ENCODE measurements around the gene COX20. TPM values are rescaled to one million over a fixed set of nuclear protein-coding genes. Genes with fewer than 3 reads are reported as not detected.

Gene COX20
- total RNA-seq, 1 experiment from 2014 or later = 55.0 TPM

DNA sequence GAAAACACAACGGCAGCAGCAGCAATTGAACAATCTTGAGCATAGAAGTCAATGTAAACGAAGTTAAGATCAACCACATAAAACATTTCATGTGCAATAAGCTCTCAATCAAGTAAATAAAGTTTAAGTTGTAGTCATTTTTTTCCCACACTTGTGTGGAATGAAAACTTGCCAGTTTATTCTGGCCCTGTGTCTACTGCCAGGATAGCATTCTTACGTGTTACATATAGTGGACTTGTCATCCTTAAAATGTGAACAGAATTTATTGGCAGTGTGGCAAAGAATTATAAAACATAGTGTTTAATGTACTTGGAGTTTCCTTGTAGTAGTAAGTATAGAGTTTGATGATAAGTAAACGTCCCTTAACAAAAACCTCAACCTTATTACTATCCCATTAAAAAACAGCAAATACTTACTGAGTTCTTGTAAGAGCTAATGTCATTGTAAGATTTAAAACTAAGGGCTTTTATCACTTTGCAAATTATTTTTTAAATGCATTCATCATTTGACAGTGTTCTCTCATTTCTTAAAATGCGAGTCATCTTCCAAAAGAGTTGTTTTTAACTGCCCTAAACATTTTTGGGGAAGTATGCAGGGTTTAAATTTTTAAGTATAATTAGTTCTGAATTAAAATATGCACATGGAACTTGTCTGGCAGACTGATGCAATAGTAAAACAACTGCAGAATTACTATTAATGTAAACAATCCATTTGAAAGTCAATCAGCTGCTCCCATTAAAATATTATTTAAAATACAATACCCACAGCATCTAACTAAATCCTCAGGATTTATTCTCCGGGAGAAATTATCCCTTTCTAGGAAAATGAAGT is 7.9 kb downstream of the COX20 start:
- BruUV-seq (replicated peaks) = TSS peak; percentile 6
- in situ Hi-C loops (cut with HindIII; ENCODE audit: low pct_unique_long_range_greater_than_20kb, low sequenced_read_pairs) = no loop called here
- DNase-seq (ENCODE audit: low read depth, low spot score) (no peak), ATAC-seq (no peak)
- POLR2A ChIA-PET = no interaction called here
- Histone ChIP-seq H3K4me3 (ENCODE audit: low read depth in 2 of 2, low read length in 2 of 2) (no peak overlapping the region), H3K4me1 (ENCODE audit: control insufficient read depth, insufficient read depth, low read length) (peaks cover 53% of the 10 kb centered on the region), H3K36me3 (ENCODE audit: control insufficient read depth, insufficient read depth, low read length) (peaks cover 51% of the 10 kb centered on the region), H3K9me3 (ENCODE audit: control insufficient read depth, insufficient read depth, low read depth, low read length) (no peaks in the 10 kb centered on the region), H3K27me3 (ENCODE audit: control insufficient read depth, insufficient read depth, low read length) (no peaks in the 10 kb centered on the region), H3K27ac (ENCODE audit: low read length) (peak overlapping the region; percentile 53; the same call in 1 of the 2 replicates)
- intact Hi-C loops (cut with micrococcal nuclease; ENCODE audit: unreplicated experiment) = no loop called here
- CTCF ChIA-PET = no interaction called here
- TF ChIP-seq SIN3A (IDR thresholded peaks at IDR 0.05; ENCODE audit: borderline replicate concordance, insufficient read depth, low read depth, low read length) (no peak), REST (IDR thresholded peaks at IDR 0.05; ENCODE audit: insufficient read depth in 1 of 2, low read depth in 2 of 2, low read length in 1 of 2) (no peak), TCF7L2 (IDR thresholded peaks at IDR 0.05; ENCODE audit: low read depth, low read length) (no peak), POLR2AphosphoS5 (IDR thresholded peaks at IDR 0.05; ENCODE audit: low read depth, low read length) (no peak)
- TF ChIP-seq, protein P1, sequence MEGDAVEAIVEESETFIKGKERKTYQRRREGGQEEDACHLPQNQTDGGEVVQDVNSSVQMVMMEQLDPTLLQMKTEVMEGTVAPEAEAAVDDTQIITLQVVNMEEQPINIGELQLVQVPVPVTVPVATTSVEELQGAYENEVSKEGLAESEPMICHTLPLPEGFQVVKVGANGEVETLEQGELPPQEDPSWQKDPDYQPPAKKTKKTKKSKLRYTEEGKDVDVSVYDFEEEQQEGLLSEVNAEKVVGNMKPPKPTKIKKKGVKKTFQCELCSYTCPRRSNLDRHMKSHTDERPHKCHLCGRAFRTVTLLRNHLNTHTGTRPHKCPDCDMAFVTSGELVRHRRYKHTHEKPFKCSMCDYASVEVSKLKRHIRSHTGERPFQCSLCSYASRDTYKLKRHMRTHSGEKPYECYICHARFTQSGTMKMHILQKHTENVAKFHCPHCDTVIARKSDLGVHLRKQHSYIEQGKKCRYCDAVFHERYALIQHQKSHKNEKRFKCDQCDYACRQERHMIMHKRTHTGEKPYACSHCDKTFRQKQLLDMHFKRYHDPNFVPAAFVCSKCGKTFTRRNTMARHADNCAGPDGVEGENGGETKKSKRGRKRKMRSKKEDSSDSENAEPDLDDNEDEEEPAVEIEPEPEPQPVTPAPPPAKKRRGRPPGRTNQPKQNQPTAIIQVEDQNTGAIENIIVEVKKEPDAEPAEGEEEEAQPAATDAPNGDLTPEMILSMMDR (IDR thresholded peaks at IDR 0.05) = no peak

DNA sequence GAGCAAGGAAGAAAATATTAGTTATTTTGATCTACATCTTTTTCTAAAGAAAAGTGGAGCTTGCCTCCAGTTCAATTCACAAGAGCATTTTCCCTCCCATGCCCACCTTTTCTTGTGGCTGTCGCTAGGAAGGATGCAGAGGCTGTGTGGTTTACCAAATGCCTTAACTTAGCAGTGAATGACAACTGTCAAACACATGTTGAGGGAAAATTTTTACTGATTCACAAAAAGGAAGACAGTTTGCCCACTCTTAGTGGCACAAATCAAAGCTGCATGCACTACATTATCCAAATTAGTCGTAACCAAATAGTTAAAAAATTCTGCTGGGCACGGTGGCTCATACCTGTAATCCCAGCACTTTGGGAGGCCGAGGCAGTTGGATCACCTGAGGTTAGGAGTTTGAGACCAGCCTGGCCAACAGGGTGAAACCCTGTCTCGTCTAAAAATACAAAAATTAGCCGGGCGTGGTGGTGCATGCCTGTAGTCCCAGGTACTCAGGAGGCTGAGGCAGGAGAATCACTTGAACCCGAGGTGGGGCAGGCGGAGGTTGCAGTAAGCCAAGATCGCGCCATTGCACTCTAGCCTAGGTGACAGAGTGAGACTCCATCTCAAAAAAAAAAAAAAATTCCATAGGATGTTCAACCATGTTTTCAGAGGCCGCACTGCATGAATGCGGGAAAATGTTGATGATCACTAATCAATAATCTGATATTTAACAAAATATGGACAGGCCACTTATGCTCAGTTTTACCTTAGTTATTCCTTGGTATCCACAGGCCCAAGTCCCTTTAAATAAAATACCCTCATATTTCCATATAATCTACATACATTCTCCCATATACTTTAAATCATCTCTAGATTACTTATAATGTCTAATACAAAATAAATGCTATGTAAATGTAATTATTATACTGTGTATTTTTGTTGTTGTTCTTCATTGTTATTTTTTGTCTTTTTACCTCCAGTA is 9.0 kb downstream of the COX20 start:
- Histone ChIP-seq H3K9me3 (ENCODE audit: control insufficient read depth, insufficient read depth, low read depth, low read length) (no peaks in the 10 kb centered on the region), H3K36me3 (ENCODE audit: control insufficient read depth, insufficient read depth, low read length) (peaks cover 56% of the 10 kb centered on the region), H3K27ac (ENCODE audit: low read length) (peak overlapping the region; percentile 53; the same call in 1 of the 2 replicates), H3K4me1 (ENCODE audit: control insufficient read depth, insufficient read depth, low read length) (peaks cover 44% of the 10 kb centered on the region), H3K27me3 (ENCODE audit: control insufficient read depth, insufficient read depth, low read length) (no peaks in the 10 kb centered on the region), H3K4me3 (ENCODE audit: low read depth in 2 of 2, low read length in 2 of 2) (no peak overlapping the region)
- no peak for ATAC-seq
- ChIA-PET POLR2A (interaction anchor here (0.5 kb wide), 1 partner anchor 20 kb away, joined by 4 read pairs; the partner anchor contains the start of gene HNRNPU), CTCF (interaction anchor here (0.6 kb wide), 1 partner anchor 127 kb away, joined by 9 read pairs; no protein-coding TSS in a partner anchor)
- no peak for DNase-seq (ENCODE audit: low read depth, low spot score)
- in situ Hi-C loops (cut with HindIII; ENCODE audit: low pct_unique_long_range_greater_than_20kb, low sequenced_read_pairs) (no loop called here), intact Hi-C loops (cut with micrococcal nuclease; ENCODE audit: unreplicated experiment) (no loop called here)
- BruUV-seq (replicated peaks) = no TSS peak
- no peak; the same call in none of the 2 replicates for TF ChIP-seq POLR2AphosphoS5 (IDR thresholded peaks at IDR 0.05; ENCODE audit: low read depth, low read length)
- no peak for TF ChIP-seq SIN3A (IDR thresholded peaks at IDR 0.05; ENCODE audit: borderline replicate concordance, insufficient read depth, low read depth, low read length)
- TF ChIP-seq REST (IDR thresholded peaks at IDR 0.05; ENCODE audit: insufficient read depth in 1 of 2, low read depth in 2 of 2, low read length in 1 of 2) = no peak
- TF ChIP-seq, protein P1 (IDR thresholded peaks at IDR 0.05) = no peak
- TF ChIP-seq TCF7L2 (IDR thresholded peaks at IDR 0.05; ENCODE audit: low read depth, low read length) = no peak

All from Panc1 (cell line).